Measurements from ENCODE around the gene JAZF1.

The JAZF1 gene

DNA sequence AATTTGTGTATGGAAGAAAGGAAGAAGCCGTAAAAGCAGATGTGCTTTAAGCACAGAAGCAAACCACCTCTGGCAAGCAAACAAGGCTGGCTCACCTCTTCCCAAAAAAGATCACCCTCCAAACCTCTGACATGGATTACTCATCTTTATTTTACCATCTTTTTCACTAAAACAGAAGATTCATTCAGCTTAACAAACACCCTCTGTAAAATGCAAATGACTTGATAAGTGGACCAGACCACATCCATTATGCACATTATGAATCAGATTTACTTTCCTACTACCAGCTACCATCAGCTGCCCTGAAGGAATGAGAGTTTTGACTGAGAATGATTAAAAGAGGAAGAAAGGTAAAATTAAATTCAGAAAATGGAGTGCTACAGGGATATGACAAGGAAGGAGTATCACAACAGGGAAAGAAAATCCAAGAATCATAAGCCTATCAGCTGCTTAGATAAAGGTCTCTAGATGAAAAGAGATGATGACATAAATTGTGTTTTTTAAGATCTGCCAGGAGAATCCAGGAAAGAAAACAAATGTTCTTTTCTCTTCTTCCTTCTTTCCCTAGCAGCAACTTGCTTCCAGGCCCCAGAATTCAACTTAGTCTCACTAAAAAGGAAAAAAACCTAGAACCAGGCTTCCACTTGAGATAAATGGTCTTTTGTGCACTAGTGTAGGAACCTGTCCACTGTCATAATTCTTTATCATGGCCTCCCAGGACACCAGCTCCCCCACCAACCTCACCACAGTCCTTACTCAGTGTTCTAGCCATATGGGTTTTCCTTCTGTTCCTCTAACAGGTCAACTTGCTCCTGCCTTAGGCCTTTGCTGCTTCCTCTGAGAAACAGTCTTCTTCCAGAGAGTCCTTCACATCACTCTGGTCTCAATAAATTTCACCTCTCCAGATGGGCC is 47.4 kb downstream of the JAZF1 start:
- TF ChIP-seq, protein P1, sequence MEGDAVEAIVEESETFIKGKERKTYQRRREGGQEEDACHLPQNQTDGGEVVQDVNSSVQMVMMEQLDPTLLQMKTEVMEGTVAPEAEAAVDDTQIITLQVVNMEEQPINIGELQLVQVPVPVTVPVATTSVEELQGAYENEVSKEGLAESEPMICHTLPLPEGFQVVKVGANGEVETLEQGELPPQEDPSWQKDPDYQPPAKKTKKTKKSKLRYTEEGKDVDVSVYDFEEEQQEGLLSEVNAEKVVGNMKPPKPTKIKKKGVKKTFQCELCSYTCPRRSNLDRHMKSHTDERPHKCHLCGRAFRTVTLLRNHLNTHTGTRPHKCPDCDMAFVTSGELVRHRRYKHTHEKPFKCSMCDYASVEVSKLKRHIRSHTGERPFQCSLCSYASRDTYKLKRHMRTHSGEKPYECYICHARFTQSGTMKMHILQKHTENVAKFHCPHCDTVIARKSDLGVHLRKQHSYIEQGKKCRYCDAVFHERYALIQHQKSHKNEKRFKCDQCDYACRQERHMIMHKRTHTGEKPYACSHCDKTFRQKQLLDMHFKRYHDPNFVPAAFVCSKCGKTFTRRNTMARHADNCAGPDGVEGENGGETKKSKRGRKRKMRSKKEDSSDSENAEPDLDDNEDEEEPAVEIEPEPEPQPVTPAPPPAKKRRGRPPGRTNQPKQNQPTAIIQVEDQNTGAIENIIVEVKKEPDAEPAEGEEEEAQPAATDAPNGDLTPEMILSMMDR (IDR thresholded peaks at IDR 0.05): no peak
- no peak for TF ChIP-seq ZFX (IDR thresholded peaks at IDR 0.05; ENCODE audit: borderline replicate concordance)
- no peak overlapping the region for H3K27ac ChIP-seq

DNA sequence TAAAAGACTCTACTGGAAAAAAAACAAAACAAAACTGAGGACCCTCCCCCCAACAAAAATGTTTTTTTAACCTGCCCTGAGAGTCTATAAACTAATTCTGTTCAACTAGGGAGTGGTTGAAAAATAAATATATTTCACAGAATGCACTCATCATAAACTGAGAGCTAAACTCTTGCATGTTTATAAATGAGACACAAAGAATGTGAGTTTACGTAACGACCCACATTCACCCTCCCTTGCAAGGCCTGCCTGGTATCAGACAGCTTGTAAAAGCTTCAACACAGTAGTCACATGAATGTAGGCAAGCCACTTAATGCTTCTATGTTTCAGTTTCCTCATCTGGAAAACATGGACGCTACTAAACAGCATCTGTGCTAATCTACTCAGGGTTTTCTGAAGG is 50.3 kb downstream of the JAZF1 start:
- no peak overlapping the region for H3K27ac ChIP-seq
- no peak for TF ChIP-seq ZFX (IDR thresholded peaks at IDR 0.05; ENCODE audit: borderline replicate concordance)
- TF ChIP-seq, protein P1 (IDR thresholded peaks at IDR 0.05): no peak

GRCh38 chr7:28128608-28129007 is 52.0 kb downstream of the JAZF1 start:
- TF ChIP-seq, protein P1 (IDR thresholded peaks at IDR 0.05): no peak
- no peak for TF ChIP-seq ZFX (IDR thresholded peaks at IDR 0.05; ENCODE audit: borderline replicate concordance)
- H3K27ac ChIP-seq: no peak overlapping the region

- TF ChIP-seq, protein P1 (IDR thresholded peaks at IDR 0.05): no peak
- no peak for TF ChIP-seq ZFX (IDR thresholded peaks at IDR 0.05; ENCODE audit: borderline replicate concordance)
- H3K27ac ChIP-seq: no peak overlapping the region
These were observed 54.1 kb downstream of the JAZF1 start for GRCh38 chr7:28126410-28127041.

DNA sequence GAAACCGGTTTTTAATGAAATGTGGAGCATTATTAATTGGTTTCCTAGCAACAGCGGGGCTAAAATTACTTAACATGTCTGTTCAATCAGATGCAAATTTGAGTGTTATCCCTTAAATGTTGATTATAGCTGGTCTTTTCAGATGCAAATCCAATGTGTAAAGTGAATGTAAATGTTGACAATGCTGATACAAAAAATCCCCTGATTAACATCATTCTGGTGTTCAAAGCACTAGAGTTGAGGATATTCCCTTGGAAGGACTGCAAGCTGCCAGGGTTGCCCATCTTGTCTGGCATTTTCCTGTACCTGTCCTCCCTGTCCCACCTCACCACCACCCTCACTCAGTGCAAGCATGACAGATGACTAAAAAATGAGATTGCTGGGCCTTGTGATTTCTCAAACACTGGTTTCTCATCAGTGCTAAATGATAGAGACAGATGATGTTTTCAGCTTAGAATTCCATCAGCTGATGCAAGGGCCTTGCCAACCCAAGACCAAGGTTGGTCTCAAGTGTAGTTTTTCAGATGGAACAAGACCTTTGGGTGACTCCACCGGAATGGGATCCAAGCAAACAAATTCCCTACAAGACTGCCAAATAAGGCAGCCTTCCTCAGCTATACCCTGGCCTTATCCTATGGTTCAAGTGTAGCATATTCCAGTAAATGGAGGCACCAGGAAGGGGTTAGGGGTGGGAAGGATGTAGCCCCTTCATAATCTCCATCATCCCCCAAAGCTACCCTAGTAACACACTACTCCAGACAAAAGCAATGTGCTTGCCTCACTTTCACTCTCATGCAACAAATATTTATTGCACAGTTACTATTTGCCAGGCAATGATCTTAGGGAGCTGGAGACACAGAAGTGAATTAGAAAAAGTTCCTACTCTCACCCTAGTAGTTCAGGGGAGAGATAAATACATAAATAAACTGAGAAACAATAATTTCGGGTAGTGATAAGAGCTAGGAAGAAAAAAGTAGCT is 54.9 kb downstream of the JAZF1 start:
- no peak for TF ChIP-seq ZFX (IDR thresholded peaks at IDR 0.05; ENCODE audit: borderline replicate concordance)
- TF ChIP-seq, protein P1 (IDR thresholded peaks at IDR 0.05): no peak
- no peak overlapping the region for H3K27ac ChIP-seq

GRCh38 chr7:28124413-28124812 is 56.2 kb downstream of the JAZF1 start:
- no peak overlapping the region for H3K27ac ChIP-seq
- TF ChIP-seq, protein P1 (IDR thresholded peaks at IDR 0.05): no peak
- no peak for TF ChIP-seq ZFX (IDR thresholded peaks at IDR 0.05; ENCODE audit: borderline replicate concordance)

All from 22Rv1 (cell line).